A673 (cell line): Measurements from ENCODE around the gene ARCN1.

Experiments used
- CTCF ChIP-seq: fragments of 300-800, 200-600 bp; sonication (generic); conservative IDR thresholded peaks from 2 replicates; pipeline ENCODE4 v1.5.1; 2017; ENCODE audit warnings: low read depth, mild to moderate bottlenecking, antibody characterized with exemption, low read length, moderate library complexity, mixed read lengths
- EZH2 ChIP-seq: fragments of 200-600 bp; sonication (generic); IDR thresholded peaks from 2 replicates; pipeline ENCODE4 v1.6.1; 2017; ENCODE audit warnings: borderline replicate concordance, low read depth, mild to moderate bottlenecking, mixed read lengths, antibody characterized with exemption, low read length; ENCODE audit not compliant: poor library complexity, severe bottlenecking

GRCh38 chr11:118528511-118528910 lies 43.7 kb upstream of the ARCN1 start:
- no peak for TF ChIP-seq EZH2
- TF ChIP-seq CTCF: no peak
